Measurements from ENCODE around the gene TIMP2.

- TF ChIP-seq POLR2AphosphoS5 (IDR thresholded peaks at IDR 0.05; ENCODE audit: low read depth, low read length) (no peak), POLR2A (IDR thresholded peaks at IDR 0.05; ENCODE audit: low read depth, low read length) (no peak)
These were observed 105.8 kb downstream of the TIMP2 start for GRCh38 chr17:78819402-78819801.
